Natural killer cell treated with Interleukin-12 subunit alpha and Interleukin-12 subunit beta and Interleukin-15 and Interleukin-18, amount 100 ng/mL, for 72 hours (primary cell): Measurements from ENCODE around the gene CDH24. TPM values are rescaled to one million over a fixed set of nuclear protein-coding genes. Genes with fewer than 3 reads are reported as not detected.

Source experiments
- ATAC-seq, 2 donors: fragments of 150-1000 bp; cut with Tn5 transposase in 1 of 2; sonication (Bioruptor Pico), chemical (Tn5 transposase) in 1 of 2; 2 replicates each; pipeline ENCODE4 v1.10.0; 2021
- DNase-seq: peaks from one replicate; pipeline ENCODE4 v3.0.0; 2022; ENCODE audit warnings: low spot score
- H3K27ac Mint-ChIP-seq, 2 donors: 1 replicate in 1 of 2; 2 replicates in 1 of 2; pipeline ENCODE4 v1.8.0; 2022; ENCODE audit warnings: mixed read lengths in 2 of 2, mild to moderate bottlenecking in 1 of 2, moderate library complexity in 1 of 2
- H3K27me3 Mint-ChIP-seq, 2 donors: 1 replicate in 1 of 2; 2 replicates in 1 of 2; pipeline ENCODE4 v1.8.0; 2022; ENCODE audit warnings: mixed read lengths in 2 of 2
- H3K36me3 Mint-ChIP-seq: one replicate; pipeline ENCODE4 v1.8.0; 2022; ENCODE audit warnings: mixed read lengths
- H3K4me1 Mint-ChIP-seq, 2 donors: 1 replicate in 1 of 2; 2 replicates in 1 of 2; pipeline ENCODE4 v1.8.0; 2022; ENCODE audit warnings: low read depth in 2 of 2, mixed read lengths in 2 of 2, mild to moderate bottlenecking in 1 of 2
- H3K4me3 Mint-ChIP-seq: one replicate; pipeline ENCODE4 v1.8.0; 2022; ENCODE audit warnings: mixed read lengths
- H3K9me3 Mint-ChIP-seq: 2 replicates; pipeline ENCODE4 v1.8.0; 2022; ENCODE audit warnings: mixed read lengths
- total RNA-seq, 2 donors: library from RNA; stranded (reverse); gene quantifications; one replicate each; pipeline ENCODE4 v1.2.3, GENCODE V29; 2022

The CDH24 gene
- total RNA-seq, 2 donors from 2014 or later: 0.73 to 1.0 TPM

DNA sequence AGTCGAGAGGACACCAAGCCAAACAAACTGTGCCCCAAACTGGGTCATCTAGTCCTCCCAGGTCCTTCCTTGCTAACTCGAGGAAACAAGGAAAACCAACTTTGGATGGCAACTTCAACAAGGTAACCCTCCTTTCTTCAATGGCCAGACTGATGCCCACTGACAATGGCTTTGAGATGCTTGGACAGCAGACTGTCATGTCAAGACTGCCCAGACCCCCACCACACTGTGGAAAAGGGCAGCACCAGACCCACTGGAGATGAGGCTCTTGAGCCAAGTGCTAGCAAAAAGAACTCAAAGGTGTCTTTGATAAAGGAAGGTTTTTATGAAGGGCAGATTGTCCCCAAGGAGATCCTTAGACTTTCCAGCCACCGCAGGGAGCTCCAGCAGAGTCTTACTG lies 9.0 kb upstream of the CDH24 start:
- no peak overlapping the region for H3K4me3 Mint-ChIP-seq
- no peaks in the 10 kb centered on the region for H3K27me3 Mint-ChIP-seq
- H3K9me3 Mint-ChIP-seq: no peaks in the 10 kb centered on the region
- DNase-seq (no peak), ATAC-seq (no peak)
- H3K27ac Mint-ChIP-seq: no peak overlapping the region
- H3K36me3 Mint-ChIP-seq: peaks cover 26% of the 10 kb centered on the region
- H3K4me1 Mint-ChIP-seq: peaks cover 23 to 26% of the 10 kb centered on the region in 2 donors

- Mint-ChIP-seq H3K27me3 (no peaks in the 10 kb centered on the region), H3K27ac (no peak overlapping the region), H3K4me1 (peaks cover 7 to 13% of the 10 kb centered on the region in 2 donors), H3K9me3 (no peaks in the 10 kb centered on the region), H3K4me3 (no peak overlapping the region), H3K36me3 (peaks cover 26% of the 10 kb centered on the region)
- DNase-seq (no peak), ATAC-seq (no peak)
These were observed 6.3 kb upstream of the CDH24 start for GRCh38 chr14:23063601-23064000.

- Mint-ChIP-seq H3K9me3 (no peaks in the 10 kb centered on the region), H3K27ac (no peak overlapping the region), H3K27me3 (no peaks in the 10 kb centered on the region), H3K4me3 (no peak overlapping the region), H3K4me1 (peaks cover 11 to 18% of the 10 kb centered on the region in 2 donors), H3K36me3 (peaks cover 26% of the 10 kb centered on the region)
- ATAC-seq: no peak
- no peak for DNase-seq
These were observed 4.7 kb upstream of the CDH24 start for GRCh38 chr14:23062002-23062401.

DNA sequence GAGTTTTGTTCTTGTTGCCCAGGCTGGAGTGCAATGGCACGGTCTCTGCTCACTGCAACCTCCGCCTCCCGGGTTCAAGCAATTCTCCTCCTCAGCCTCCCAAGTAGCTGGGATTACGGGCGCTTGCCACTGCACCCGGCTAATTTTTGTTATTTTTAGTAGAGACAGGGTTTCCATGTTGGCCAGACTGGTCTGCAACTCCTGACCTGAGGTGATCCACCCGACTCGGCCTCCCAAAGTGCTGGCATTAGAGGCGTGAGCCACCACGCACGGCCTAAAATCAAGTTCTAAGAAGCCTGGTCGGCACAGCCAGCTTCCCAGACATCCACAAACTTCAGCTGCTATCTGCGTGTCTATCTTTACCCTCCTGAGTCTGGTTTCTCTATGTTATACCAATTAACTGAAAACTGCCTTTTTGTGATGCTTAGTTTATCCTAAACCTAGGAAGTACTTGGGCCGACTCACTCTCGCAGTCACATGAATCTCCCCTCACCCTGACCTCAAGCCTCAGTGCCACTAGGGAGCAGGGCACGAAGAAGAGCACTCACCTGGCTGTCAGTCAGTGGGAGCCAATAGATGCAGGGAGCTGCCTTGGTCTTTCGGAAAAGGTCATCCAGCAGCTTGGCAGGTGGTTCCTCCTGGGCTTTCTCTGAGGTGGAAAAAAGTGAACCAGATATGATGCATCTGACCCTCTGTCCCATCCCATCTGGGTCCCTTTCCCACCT lies 3.4 kb upstream of the CDH24 start:
- Mint-ChIP-seq H3K27ac (no peak overlapping the region), H3K36me3 (peaks cover 21% of the 10 kb centered on the region), H3K4me3 (no peak overlapping the region), H3K27me3 (peaks cover 4 to 7% of the 10 kb centered on the region in 2 donors), H3K9me3 (no peaks in the 10 kb centered on the region), H3K4me1 (peaks cover 21 to 26% of the 10 kb centered on the region in 2 donors)
- ATAC-seq (no peak), DNase-seq (no peak)

GRCh38 chr14:23058654-23059504 lies 1.6 kb upstream of the CDH24 start:
- Mint-ChIP-seq H3K9me3 (no peaks in the 10 kb centered on the region), H3K36me3 (peaks cover 18% of the 10 kb centered on the region), H3K27ac (no peak overlapping the region), H3K4me3 (peak overlapping the region; percentile 32), H3K27me3 (peaks cover 4 to 7% of the 10 kb centered on the region in 2 donors), H3K4me1 (peaks cover 21 to 24% of the 10 kb centered on the region in 2 donors)
- ATAC-seq (no peak), DNase-seq (no peak)

DNA sequence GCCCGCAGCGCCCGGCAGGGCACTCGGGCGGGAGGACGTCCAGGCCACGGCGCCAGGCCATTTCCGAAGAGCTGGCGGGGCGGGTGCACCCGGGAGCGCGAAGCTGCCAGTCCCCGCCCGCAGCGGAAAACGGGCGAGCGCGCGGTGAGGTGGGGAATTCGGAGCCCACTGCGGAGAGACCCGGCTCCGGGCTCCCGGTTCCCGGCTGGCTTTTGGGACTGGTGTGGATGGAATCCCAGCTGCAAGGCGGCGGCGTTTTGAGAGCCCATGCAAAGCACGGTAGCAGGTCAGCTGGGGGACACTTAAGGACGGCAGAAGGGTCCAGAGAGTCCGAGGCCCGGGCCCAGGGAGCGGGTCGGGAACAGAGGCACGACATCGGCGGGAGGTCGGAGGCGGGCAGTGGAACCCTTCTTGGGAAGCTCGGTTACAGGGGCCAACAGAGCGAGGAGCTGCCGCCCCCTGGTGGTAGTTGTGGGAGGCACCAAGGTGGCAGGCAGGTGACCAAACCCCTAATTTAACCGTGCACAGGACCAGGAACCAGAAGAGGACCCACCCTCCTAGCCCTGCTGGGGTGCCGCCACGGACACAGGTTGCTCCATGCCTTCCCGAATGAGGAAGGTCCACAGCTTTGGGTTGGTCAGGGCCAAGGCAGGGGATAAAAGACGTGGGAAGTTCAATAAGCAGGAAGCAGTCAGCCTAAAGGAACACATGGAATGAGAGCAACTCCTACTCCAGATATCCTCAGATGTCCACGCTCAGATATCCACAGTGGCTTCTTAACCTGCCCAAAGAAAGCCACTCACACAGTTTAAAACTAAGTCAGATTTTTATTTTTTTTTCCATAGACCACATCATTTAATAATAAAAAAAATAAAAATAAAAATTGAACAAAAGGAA lies 685 bp upstream of the CDH24 start:
- DNase-seq (peak; percentile 92), ATAC-seq (peak; percentile 77 to 82)
- Mint-ChIP-seq H3K9me3 (no peaks in the 10 kb centered on the region), H3K36me3 (peaks cover 12% of the 10 kb centered on the region), H3K4me3 (peak overlapping the region; percentile 62), H3K4me1 (peaks cover 23 to 24% of the 10 kb centered on the region in 2 donors), H3K27me3 (peaks cover 4 to 7% of the 10 kb centered on the region in 2 donors), H3K27ac (no peak overlapping the region)

DNA sequence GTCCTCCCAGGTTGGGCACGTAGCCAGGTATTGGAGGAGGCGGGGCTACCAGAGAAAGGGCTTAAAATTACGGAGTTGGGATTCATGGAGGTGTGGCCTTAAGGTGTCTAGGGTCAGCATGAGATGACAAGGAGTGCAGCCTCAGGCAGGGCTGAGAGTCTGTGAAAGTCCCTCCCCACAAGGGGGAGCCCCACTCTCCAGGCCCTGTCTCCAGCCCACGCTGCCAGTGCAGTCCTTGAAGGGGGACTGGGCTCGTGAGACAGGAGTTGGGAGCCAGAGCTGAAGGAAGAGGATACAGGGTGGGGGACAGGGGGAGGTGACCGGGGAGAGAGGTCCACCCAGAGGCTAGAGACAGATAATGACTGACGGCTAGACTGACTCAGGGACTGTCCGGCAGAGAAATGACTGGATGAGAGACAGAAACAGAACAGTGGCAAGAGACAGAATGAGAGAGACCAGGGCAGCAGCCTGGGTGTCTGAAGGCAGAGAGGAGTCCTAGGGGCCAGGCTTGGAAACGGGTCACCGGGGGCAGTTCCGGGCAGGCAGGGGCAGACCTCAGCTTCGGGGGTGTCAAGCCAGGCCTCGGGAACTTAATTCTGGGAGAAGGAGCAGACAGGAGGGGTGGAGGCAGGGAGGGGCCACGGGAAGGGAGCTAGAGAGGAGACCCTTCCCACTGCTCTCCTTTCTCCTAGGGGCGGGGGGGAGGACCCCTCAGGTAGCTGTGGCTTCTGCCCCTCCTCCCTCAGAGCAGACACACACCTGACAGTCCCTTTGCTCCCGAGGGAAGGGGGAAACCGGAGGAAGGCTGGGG lies 970 bp downstream of the CDH24 start:
- peak overlapping the region; percentile 42 to 63 for H3K27ac Mint-ChIP-seq

GRCh38 chr14:23055621-23056144 lies 1.6 kb downstream of the CDH24 start:
- DNase-seq (no peak), ATAC-seq (no peak)
- Mint-ChIP-seq H3K4me3 (peak overlapping the region; percentile 88), H3K27me3 (peaks cover 4 to 7% of the 10 kb centered on the region in 2 donors), H3K36me3 (peaks cover 6% of the 10 kb centered on the region), H3K4me1 (peaks cover 23 to 24% of the 10 kb centered on the region in 2 donors), H3K27ac (peak overlapping the region in 1 of 2 donors; percentile 63), H3K9me3 (no peaks in the 10 kb centered on the region)

More for the DNA sequence above, 970 bp downstream of the CDH24 start:
- H3K4me3 Mint-ChIP-seq: peak overlapping the region; percentile 88
- H3K4me1 Mint-ChIP-seq: peaks cover 23 to 24% of the 10 kb centered on the region in 2 donors
- peaks cover 6% of the 10 kb centered on the region for H3K36me3 Mint-ChIP-seq
- H3K9me3 Mint-ChIP-seq: no peaks in the 10 kb centered on the region
- peak; percentile 81 for DNase-seq
- H3K27me3 Mint-ChIP-seq: peaks cover 4 to 7% of the 10 kb centered on the region in 2 donors
- peak; percentile 68 to 80 for ATAC-seq

DNA sequence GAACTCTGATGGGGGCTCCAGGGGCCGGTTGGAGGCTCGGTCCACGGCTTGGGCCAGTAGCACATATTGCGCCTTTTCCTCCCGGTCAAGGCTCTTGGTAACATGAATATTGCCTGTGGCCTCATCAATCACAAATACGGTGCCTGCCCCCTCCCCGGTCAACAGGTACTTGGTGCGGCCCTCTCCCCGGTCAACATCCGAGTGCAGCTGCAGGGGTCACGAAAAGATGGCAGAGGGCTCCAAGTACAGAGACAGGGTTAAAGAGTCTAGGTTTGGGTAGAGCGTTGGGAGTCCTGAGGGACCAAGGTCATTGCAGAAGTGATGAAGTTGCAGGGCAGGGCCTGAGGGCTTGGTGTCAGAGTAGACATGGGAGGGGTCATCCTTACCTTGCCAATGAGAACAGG lies 2.2 kb downstream of the CDH24 start:
- no peak for DNase-seq

GRCh38 chr14:23054000-23054811 lies 3.1 kb downstream of the CDH24 start:
- no peak for DNase-seq
- no peak overlapping the region for H3K4me3 Mint-ChIP-seq
- H3K27me3 Mint-ChIP-seq: peaks cover 4 to 7% of the 10 kb centered on the region in 2 donors
- no peak for ATAC-seq
- H3K4me1 Mint-ChIP-seq: peaks cover 21 to 23% of the 10 kb centered on the region in 2 donors
- H3K27ac Mint-ChIP-seq: peak overlapping the region in 1 of 2 donors; percentile 23
- peaks cover 3% of the 10 kb centered on the region for H3K36me3 Mint-ChIP-seq
- no peaks in the 10 kb centered on the region for H3K9me3 Mint-ChIP-seq

More for the DNA sequence above, 2.2 kb downstream of the CDH24 start:
- Mint-ChIP-seq H3K4me1 (peaks cover 23 to 24% of the 10 kb centered on the region in 2 donors), H3K27ac (no peak overlapping the region), H3K4me3 (no peak overlapping the region), H3K9me3 (no peaks in the 10 kb centered on the region), H3K27me3 (peaks cover 4 to 7% of the 10 kb centered on the region in 2 donors), H3K36me3 (peaks cover 6% of the 10 kb centered on the region)
- ATAC-seq: no peak

- H3K36me3 Mint-ChIP-seq: no peaks in the 10 kb centered on the region
- DNase-seq (no peak), ATAC-seq (no peak)
- H3K4me1 Mint-ChIP-seq: peaks cover 19 to 23% of the 10 kb centered on the region in 2 donors
- peaks cover 4 to 7% of the 10 kb centered on the region in 2 donors for H3K27me3 Mint-ChIP-seq
- no peak overlapping the region for H3K4me3 Mint-ChIP-seq
- no peak overlapping the region for H3K27ac Mint-ChIP-seq
- H3K9me3 Mint-ChIP-seq: no peaks in the 10 kb centered on the region
These were observed 3.9 kb downstream of the CDH24 start for GRCh38 chr14:23053426-23053825.

DNA sequence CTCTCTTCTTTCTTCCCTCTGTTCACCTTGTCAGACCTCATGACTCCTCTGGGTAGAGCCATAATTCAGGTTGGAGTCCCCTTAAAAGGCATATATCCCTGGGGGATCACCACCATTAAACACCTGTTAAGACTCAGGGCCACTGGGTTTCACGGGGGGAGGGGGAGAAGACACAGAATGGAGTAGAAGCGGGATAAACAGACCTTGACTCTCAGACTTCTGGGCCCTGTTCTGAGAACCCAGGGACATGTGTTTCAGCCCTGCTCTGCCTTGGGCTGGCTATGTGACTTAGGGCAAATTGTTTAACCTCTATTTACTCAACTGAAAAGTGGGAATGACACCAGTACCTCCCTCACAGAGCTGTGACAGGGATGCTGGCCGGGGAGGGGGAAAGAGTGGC lies 4.6 kb downstream of the CDH24 start:
- Mint-ChIP-seq H3K27me3 (peaks cover 4 to 7% of the 10 kb centered on the region in 2 donors), H3K36me3 (no peaks in the 10 kb centered on the region), H3K4me1 (peaks cover 15 to 18% of the 10 kb centered on the region in 2 donors), H3K9me3 (no peaks in the 10 kb centered on the region), H3K27ac (no peak overlapping the region), H3K4me3 (no peak overlapping the region)
- ATAC-seq (no peak), DNase-seq (no peak)
